GM18511 (cell line): ENCODE data around the gene LKAAEAR1.
"Not testable (repeated sequence)": the region's sequence is repeated elsewhere in the genome, so short reads cannot be mapped to it uniquely, and the experiment has no call there.

Experiments used
- ATAC-seq: cut with Tn5 transposase; IDR thresholded peaks from one replicate; pipeline ENCODE4 v1.9.1; 2021; ENCODE audit warnings: mild to moderate bottlenecking, moderate library complexity; ENCODE audit not compliant: unreplicated experiment

LKAAEAR1 gene

GRCh38 chr20:64099086-64099786, 15.0 kb upstream of the LKAAEAR1 start:
- ATAC-seq, result no peak

GRCh38 chr20:64098471-64099013, 14.3 kb upstream of the LKAAEAR1 start:
- no peak for ATAC-seq

- ATAC-seq, result no peak
Measured at GRCh38 chr20:64096535-64096934, 12.3 kb upstream of the LKAAEAR1 start.

GRCh38 chr20:64095927-64096326, 11.7 kb upstream of the LKAAEAR1 start:
- ATAC-seq, result no peak

GRCh38 chr20:64095455-64095854, 11.3 kb upstream of the LKAAEAR1 start:
- no peak for ATAC-seq

- no peak for ATAC-seq
Measured at GRCh38 chr20:64093013-64093503, 8.9 kb upstream of the LKAAEAR1 start.

- ATAC-seq, result no peak
Measured at GRCh38 chr20:64092258-64093012, 8.2 kb upstream of the LKAAEAR1 start.

- no peak for ATAC-seq
Measured at GRCh38 chr20:64091770-64092169, 7.6 kb upstream of the LKAAEAR1 start.

- no peak for ATAC-seq
Measured at GRCh38 chr20:64091340-64091739, 7.1 kb upstream of the LKAAEAR1 start.

- no peak for ATAC-seq
Measured at GRCh38 chr20:64090165-64090564, 6.0 kb upstream of the LKAAEAR1 start.

- not testable (repeated sequence) for ATAC-seq
Measured at GRCh38 chr20:64088586-64088985, 4.4 kb upstream of the LKAAEAR1 start.

- ATAC-seq, result not testable (repeated sequence)
Measured at GRCh38 chr20:64087226-64087825, 3.1 kb upstream of the LKAAEAR1 start.

GRCh38 chr20:64086801-64087200, 2.6 kb upstream of the LKAAEAR1 start:
- ATAC-seq, result no peak

GRCh38 chr20:64084685-64085152, 521 bp upstream of the LKAAEAR1 start:
- no peak for ATAC-seq

GRCh38 chr20:64083378-64083803, 807 bp downstream of the LKAAEAR1 start:
- ATAC-seq, result no peak

- no peak for ATAC-seq
Measured at GRCh38 chr20:64082820-64083377, 1.3 kb downstream of the LKAAEAR1 start.

GRCh38 chr20:64082126-64082731, 2.0 kb downstream of the LKAAEAR1 start:
- no peak for ATAC-seq

- no peak for ATAC-seq
Measured at GRCh38 chr20:64081624-64081964, 2.6 kb downstream of the LKAAEAR1 start.

GRCh38 chr20:64080813-64081623, 3.2 kb downstream of the LKAAEAR1 start:
- no peak for ATAC-seq
